ENCODE data around the gene ABI2. TPM values are rescaled to one million over a fixed set of nuclear protein-coding genes. Genes with fewer than 3 reads are reported as not detected.

ABI2 gene
- total and polyA plus RNA-seq, 2 of the 4 experiments (the other 2 are of a cell fraction) = 35.7 to 54.0 TPM

- 100% methylated on average over 1 of the region's 3 CpGs; no CpG with 5 or more reads in 1 of the 2 experiments for WGBS, 2 experiments (ENCODE audit: extremely low coverage in 2 of 2, insufficient read length in 1 of 2)
- no peak for TF ChIP-seq MXI1 (IDR thresholded peaks at IDR 0.05; ENCODE audit: borderline replicate concordance, low read depth, low read length)
- TF ChIP-seq NFE2L2 (IDR thresholded peaks at IDR 0.05; ENCODE audit: low read depth, low read length) = no peak
- TF ChIP-seq RFX5 (IDR thresholded peaks at IDR 0.05; ENCODE audit: low read depth, low read length) = no peak
- TF ChIP-seq RAD21 (IDR thresholded peaks at IDR 0.05; ENCODE audit: low read length) = no peak
- TF ChIP-seq MAZ (IDR thresholded peaks at IDR 0.05; ENCODE audit: borderline replicate concordance, low read depth, low read length) = no peak
- no peak for TF ChIP-seq CHD1 (IDR thresholded peaks at IDR 0.05; ENCODE audit: low read depth, low read length)
- TF ChIP-seq RCOR1 (IDR thresholded peaks at IDR 0.05; ENCODE audit: insufficient replicate concordance, low read length) = no peak
- no peak for TF ChIP-seq BHLHE40 (IDR thresholded peaks at IDR 0.05; ENCODE audit: low read depth, low read length)
- TF ChIP-seq USF2 (IDR thresholded peaks at IDR 0.05; ENCODE audit: low read depth, low read length) = no peak
- TF ChIP-seq ELK1 (IDR thresholded peaks at IDR 0.05; ENCODE audit: borderline replicate concordance, low read depth, low read length) = no peak
- TF ChIP-seq CEBPB (IDR thresholded peaks at IDR 0.05; ENCODE audit: low read depth, low read length) = no peak
- TF ChIP-seq FOS (IDR thresholded peaks at IDR 0.05; ENCODE audit: low read depth, low read length) = no peak
- TF ChIP-seq CTCF (conservative IDR thresholded peaks at IDR 0.05; ENCODE audit: low read depth, low read length) = no peak
- TF ChIP-seq POLR2A (IDR thresholded peaks at IDR 0.05; ENCODE audit: low read depth, low read length) = no peak
- TF ChIP-seq MAFK (IDR thresholded peaks at IDR 0.05; ENCODE audit: low read depth, low read length) = no peak
- TF ChIP-seq SMC3 (IDR thresholded peaks at IDR 0.05; ENCODE audit: low read depth, low read length) = no peak
- Histone ChIP-seq H3K79me1 (ENCODE audit: low read depth in 1 of 2, low read length in 2 of 2) (peaks cover 10 to 13% of the 10 kb centered on the region in 2 experiments; a peak in 3 of 4 replicates), H3K4ac (ENCODE audit: low read depth, low read length) (no peak overlapping the region), H4K20me1 (ENCODE audit: insufficient read depth, low read length) (no peaks in the 10 kb centered on the region), H4K91ac (ENCODE audit: insufficient read depth, low read depth, low read length) (no peak overlapping the region), H3K18ac (ENCODE audit: low read depth, low read length) (no peak overlapping the region), H3K4me3 (ENCODE audit: insufficient read depth, low read depth, low read length) (no peak overlapping the region), H3K27ac (ENCODE audit: insufficient read depth, low read length) (no peak overlapping the region), H4K8ac (ENCODE audit: low read depth in 2 of 2, low read length in 2 of 2) (no peak overlapping the region), H3K36me3 (ENCODE audit: control insufficient read depth, insufficient read depth, low read length) (peaks cover 25% of the 10 kb centered on the region), H2BK20ac (ENCODE audit: low read depth, low read length) (no peak overlapping the region), H3K14ac (replicated peaks; ENCODE audit: low read depth, low read length) (no peak overlapping the region), H2AK5ac (ENCODE audit: low read depth, low read length) (no peak overlapping the region), H3K4me2 (ENCODE audit: low read depth, low read length) (no peak overlapping the region), H3K56ac (ENCODE audit: extremely low read depth, insufficient read depth, low read length) (no peak overlapping the region), H4K5ac (ENCODE audit: low read depth, low read length) (no peak overlapping the region), H3K27me3 (ENCODE audit: control insufficient read depth, insufficient read depth, low read length) (no peaks in the 10 kb centered on the region), H2BK5ac (ENCODE audit: low read depth, low read length, poor library complexity, severe bottlenecking) (no peak overlapping the region), H3K9ac (ENCODE audit: low read depth, low read length) (no peak overlapping the region), H2BK120ac (ENCODE audit: low read depth, low read length) (no peak overlapping the region), H2AFZ (replicated peaks; ENCODE audit: low read length, poor library complexity) (no peak overlapping the region), H3K4me1 (ENCODE audit: control insufficient read depth, insufficient read depth, low read length) (peaks cover 11% of the 10 kb centered on the region), H3K9me1 (ENCODE audit: insufficient read depth, low read length) (peaks cover 4% of the 10 kb centered on the region; the same call in 1 of the 2 replicates), H2BK15ac (ENCODE audit: low read depth, low read length) (no peak overlapping the region), H2AK9ac (replicated peaks; ENCODE audit: low read depth, low read length, poor library complexity) (no peak overlapping the region), H3K23ac (ENCODE audit: low read depth, low read length) (no peak overlapping the region), H3K9me3 (ENCODE audit: control insufficient read depth, insufficient read depth, low read length) (no peaks in the 10 kb centered on the region)
- in situ Hi-C loops (cut with MboI; ENCODE audit: low sequenced_read_pairs) = no loop called here
- no peak for ATAC-seq (ENCODE audit: low read depth)
- CTCF ChIA-PET = interaction anchor here (1.4 kb wide), 1 partner anchor 360 kb away, joined by 4 read pairs; no protein-coding TSS in a partner anchor
- dilution Hi-C loops (cut with HindIII; ENCODE audit: low sequenced_read_pairs, unreplicated experiment) = no loop called here
- no TSS peak for BruUV-seq (replicated peaks)
- no peak for DNase-seq
- POLR2A ChIA-PET (ENCODE audit: unreplicated experiment) = no interaction called here
- intact Hi-C loops (cut with micrococcal nuclease) = loop anchor here (2.0 kb wide), 1 partner anchor 196 kb away; no protein-coding TSS in a partner anchor
Measured at GRCh38 chr2:203455209-203455608, 127.0 kb downstream of the ABI2 start.
